Tibial nerve (tissue), 4 donors: ENCODE data around the gene MAP3K1. TPM values are rescaled to one million over a fixed set of nuclear protein-coding genes. Genes with fewer than 3 reads are reported as not detected.

Source experiments
- DNase-seq, 2 donors: peaks; one replicate each; pipeline ENCODE4 v3.0.0-alpha.2; 2019; ENCODE audit warnings: low spot score in 2 of 2
- H3K27ac ChIP-seq, 4 donors: fragments of 200-600 bp; sonication (generic) in 3 of 4; one replicate each; pipeline ENCODE4 v1.5.1; 2017 to 2019; ENCODE audit warnings: mild to moderate bottlenecking in 1 of 4
- H3K27me3 ChIP-seq, 2 donors: fragments of 200-600 bp; sonication (generic) in 1 of 2; one replicate each; pipeline versions ENCODE4 v1.5.1 to v1.6.0; 2017 to 2019
- H3K36me3 ChIP-seq, 3 donors: fragments of 200-600 bp; sonication (generic); one replicate each; pipeline ENCODE4 v1.5.1; 2018 to 2019
- H3K4me1 ChIP-seq, 4 donors: fragments of 200-600 bp; sonication (generic) in 3 of 4; one replicate each; pipeline ENCODE4 v1.5.1; 2017 to 2019
- H3K4me3 ChIP-seq, 4 donors: fragments of 200-600 bp; sonication (generic) in 3 of 4; one replicate each; pipeline ENCODE4 v1.5.1; 2017 to 2019; ENCODE audit warnings: mild to moderate bottlenecking in 1 of 4, moderate library complexity in 1 of 4
- H3K9me3 ChIP-seq, 4 donors: fragments of 200-600 bp; sonication (generic) in 3 of 4; one replicate each; pipeline ENCODE4 v1.5.1; 2017 to 2019
- EP300 ChIP-seq, 2 donors: sonication (generic); formaldehyde crosslinking; IDR thresholded peaks; one replicate each; pipeline ENCODE4 v1.6.1; 2017; ENCODE audit warnings: antibody characterized with exemption in 2 of 2, mild to moderate bottlenecking in 1 of 2
- POLR2A ChIP-seq, 2 donors: fragments of 450-650 bp; IDR thresholded peaks; one replicate each; pipeline ENCODE4 v1.6.1; 2017; ENCODE audit warnings: antibody characterized with exemption in 2 of 2, mild to moderate bottlenecking in 2 of 2, moderate library complexity in 2 of 2
- WGBS, 2 donors: methylation state at CpG; one replicate each; pipeline ENCODE4 v1.1.5; 2018; 5-methylcytosine and 5-hydroxymethylcytosine counted together
- total RNA-seq, 4 donors: library from RNA; depleted of rRNA; stranded (reverse); fragments of >200 nt; gene quantifications; one replicate each; pipeline ENCODE4 v1.1.0, GENCODE V29; 2016
- TF ChIP-seq, protein P1 (sequence below), 5 experiments: fragments of 200-600 bp in 3 of 5; fragments of 450-650 bp in 2 of 5; sonication (generic) in 3 of 5; IDR thresholded peaks; one replicate each; pipeline ENCODE4 v1.5.1; 2016 to 2019; ENCODE audit warnings: antibody characterized with exemption in 5 of 5, mild to moderate bottlenecking in 3 of 5, moderate library complexity in 2 of 5

MAP3K1 gene
- total RNA-seq, 4 donors from 2014 or later, result 19.5 to 26.2 (median 22.9) TPM

GRCh38 chr5:56862909-56863308, 47.6 kb downstream of the MAP3K1 start:
- no peak overlapping the region for H3K4me3 ChIP-seq
- WGBS, 2 donors, result 94 to 97% methylated on average over 3 of the region's 3 CpGs
- no peak for DNase-seq
- no peak overlapping the region for H3K27ac ChIP-seq
- TF ChIP-seq, protein P1, sequence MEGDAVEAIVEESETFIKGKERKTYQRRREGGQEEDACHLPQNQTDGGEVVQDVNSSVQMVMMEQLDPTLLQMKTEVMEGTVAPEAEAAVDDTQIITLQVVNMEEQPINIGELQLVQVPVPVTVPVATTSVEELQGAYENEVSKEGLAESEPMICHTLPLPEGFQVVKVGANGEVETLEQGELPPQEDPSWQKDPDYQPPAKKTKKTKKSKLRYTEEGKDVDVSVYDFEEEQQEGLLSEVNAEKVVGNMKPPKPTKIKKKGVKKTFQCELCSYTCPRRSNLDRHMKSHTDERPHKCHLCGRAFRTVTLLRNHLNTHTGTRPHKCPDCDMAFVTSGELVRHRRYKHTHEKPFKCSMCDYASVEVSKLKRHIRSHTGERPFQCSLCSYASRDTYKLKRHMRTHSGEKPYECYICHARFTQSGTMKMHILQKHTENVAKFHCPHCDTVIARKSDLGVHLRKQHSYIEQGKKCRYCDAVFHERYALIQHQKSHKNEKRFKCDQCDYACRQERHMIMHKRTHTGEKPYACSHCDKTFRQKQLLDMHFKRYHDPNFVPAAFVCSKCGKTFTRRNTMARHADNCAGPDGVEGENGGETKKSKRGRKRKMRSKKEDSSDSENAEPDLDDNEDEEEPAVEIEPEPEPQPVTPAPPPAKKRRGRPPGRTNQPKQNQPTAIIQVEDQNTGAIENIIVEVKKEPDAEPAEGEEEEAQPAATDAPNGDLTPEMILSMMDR (IDR thresholded peaks at IDR 0.05), result no peak
- TF ChIP-seq POLR2A (IDR thresholded peaks at IDR 0.05) (no peak), EP300 (IDR thresholded peaks at IDR 0.05) (no peak)
- peaks cover 0 to 8% (median under 1%) of the 10 kb centered on the region in 4 donors for H3K4me1 ChIP-seq
- no peaks in the 10 kb centered on the region for H3K27me3 ChIP-seq
- H3K36me3 ChIP-seq, result peaks cover 0 to 58% (median 0%) of the 10 kb centered on the region in 3 donors
- no peaks in the 10 kb centered on the region for H3K9me3 ChIP-seq

DNA sequence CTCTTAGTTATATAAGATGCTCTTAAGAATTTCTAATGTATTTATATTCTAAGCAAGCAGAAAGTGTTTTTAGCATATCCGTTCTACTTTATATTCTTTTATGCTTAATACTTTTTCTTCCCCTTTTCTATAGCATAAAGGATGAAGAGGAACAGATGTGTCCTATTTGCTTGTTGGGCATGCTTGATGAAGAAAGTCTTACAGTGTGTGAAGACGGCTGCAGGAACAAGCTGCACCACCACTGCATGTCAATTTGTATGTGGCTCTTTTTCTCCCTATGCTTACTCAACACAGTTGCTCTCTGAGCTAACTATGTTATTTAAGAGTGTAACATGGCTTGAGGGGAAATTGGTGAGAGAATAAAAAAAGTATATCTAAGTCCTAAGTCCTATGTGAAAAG, 56.4 kb downstream of the MAP3K1 start:
- DNase-seq, result no peak
- Histone ChIP-seq H3K27me3 (no peaks in the 10 kb centered on the region), H3K36me3 (peaks cover 0 to 73% (median 0%) of the 10 kb centered on the region in 3 donors), H3K4me3 (no peak overlapping the region), H3K9me3 (no peaks in the 10 kb centered on the region), H3K27ac (no peak overlapping the region), H3K4me1 (peaks cover 0 to 6% (median 0%) of the 10 kb centered on the region in 4 donors)
- no peak for TF ChIP-seq POLR2A (IDR thresholded peaks at IDR 0.05)
- no peak for TF ChIP-seq EP300 (IDR thresholded peaks at IDR 0.05)
- TF ChIP-seq, protein P1 (IDR thresholded peaks at IDR 0.05), result no peak
- 74 to 77% methylated on average over 2 of the region's 2 CpGs for WGBS, 2 donors

- TF ChIP-seq, protein P1 (IDR thresholded peaks at IDR 0.05), result no peak
- TF ChIP-seq EP300 (IDR thresholded peaks at IDR 0.05), result no peak
- TF ChIP-seq POLR2A (IDR thresholded peaks at IDR 0.05), result no peak
- Histone ChIP-seq H3K4me1 (peaks cover 0 to 6% (median 0%) of the 10 kb centered on the region in 4 donors), H3K27me3 (no peaks in the 10 kb centered on the region), H3K9me3 (no peaks in the 10 kb centered on the region), H3K36me3 (peaks cover 0 to 70% (median 0%) of the 10 kb centered on the region in 3 donors), H3K4me3 (no peak overlapping the region), H3K27ac (no peak overlapping the region)
- DNase-seq, result no peak
- WGBS, 2 donors, result 75 to 78% methylated on average over 3 of the region's 3 CpGs
Observed at GRCh38 chr5:56873056-56873455, 57.7 kb downstream of the MAP3K1 start.

- TF ChIP-seq POLR2A (IDR thresholded peaks at IDR 0.05), result no peak
- TF ChIP-seq, protein P1 (IDR thresholded peaks at IDR 0.05), result no peak
- TF ChIP-seq EP300 (IDR thresholded peaks at IDR 0.05), result no peak
- no peaks in the 10 kb centered on the region for H3K27me3 ChIP-seq
- H3K4me3 ChIP-seq, result no peak overlapping the region
- peaks cover 0 to 6% (median 0%) of the 10 kb centered on the region in 4 donors for H3K4me1 ChIP-seq
- H3K36me3 ChIP-seq, result peaks cover 0 to 75% (median 7%) of the 10 kb centered on the region in 3 donors
- no peak for DNase-seq
- H3K9me3 ChIP-seq, result no peaks in the 10 kb centered on the region
- no peak overlapping the region for H3K27ac ChIP-seq
- 81 to 90% methylated on average over 3 of the region's 3 CpGs for WGBS, 2 donors
Observed at GRCh38 chr5:56876327-56876726, 61.0 kb downstream of the MAP3K1 start.

DNA sequence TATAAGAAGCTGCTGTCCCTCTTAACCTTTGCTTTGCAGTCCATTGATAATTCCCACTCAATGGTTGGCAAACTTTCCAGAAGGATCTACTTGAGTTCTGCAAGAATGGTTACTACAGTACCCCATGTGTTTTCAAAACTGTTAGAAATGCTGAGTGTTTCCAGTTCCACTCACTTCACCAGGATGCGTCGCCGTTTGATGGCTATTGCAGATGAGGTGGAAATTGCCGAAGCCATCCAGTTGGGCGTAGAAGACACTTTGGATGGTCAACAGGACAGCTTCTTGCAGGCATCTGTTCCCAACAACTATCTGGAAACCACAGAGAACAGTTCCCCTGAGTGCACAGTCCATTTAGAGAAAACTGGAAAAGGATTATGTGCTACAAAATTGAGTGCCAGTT, 66.2 kb downstream of the MAP3K1 start:
- no peak for DNase-seq
- Histone ChIP-seq H3K4me1 (no peaks in the 10 kb centered on the region), H3K4me3 (no peak overlapping the region), H3K27me3 (no peaks in the 10 kb centered on the region), H3K9me3 (no peaks in the 10 kb centered on the region), H3K27ac (no peak overlapping the region), H3K36me3 (peaks cover 0 to 82% (median 16%) of the 10 kb centered on the region in 3 donors)
- WGBS, 2 donors, result 93 to 97% methylated on average over 5 of the region's 5 CpGs
- TF ChIP-seq, protein P1 (IDR thresholded peaks at IDR 0.05), result no peak
- no peak for TF ChIP-seq EP300 (IDR thresholded peaks at IDR 0.05)
- TF ChIP-seq POLR2A (IDR thresholded peaks at IDR 0.05), result no peak
